ENCODE measurements around the gene IL2RA.

The IL2RA gene

DNA sequence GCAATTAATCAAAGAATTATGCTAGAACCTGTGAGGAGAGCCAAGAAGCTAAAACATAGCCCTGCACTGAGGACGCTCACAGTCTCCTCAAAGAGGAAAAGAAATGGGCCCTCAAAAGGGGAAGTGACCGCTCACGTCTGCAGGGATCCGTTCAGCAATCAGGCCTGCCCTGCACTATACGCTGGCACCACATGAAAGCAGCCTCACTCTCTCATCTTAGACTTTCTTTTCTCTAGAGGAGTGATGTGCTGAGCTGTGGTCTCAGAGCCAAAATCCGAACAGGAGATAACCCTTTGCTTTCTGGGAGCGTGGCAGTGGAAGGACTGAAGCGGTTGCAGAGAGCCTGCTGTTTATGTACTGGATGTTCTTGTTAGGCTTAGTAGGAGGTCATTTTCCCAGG lies 6.3 kb upstream of the IL2RA start:
- H3K27ac ChIP-seq (ENCODE audit: low read depth, low read length, poor library complexity, severe bottlenecking) = peak overlapping the region; percentile 100
- peak overlapping the region; percentile 51 for H3K4me3 ChIP-seq (ENCODE audit: low read depth, low read length, poor library complexity, severe bottlenecking)
- peak overlapping the region; percentile 76 for H3K4me2 ChIP-seq (ENCODE audit: low read length)

DNA sequence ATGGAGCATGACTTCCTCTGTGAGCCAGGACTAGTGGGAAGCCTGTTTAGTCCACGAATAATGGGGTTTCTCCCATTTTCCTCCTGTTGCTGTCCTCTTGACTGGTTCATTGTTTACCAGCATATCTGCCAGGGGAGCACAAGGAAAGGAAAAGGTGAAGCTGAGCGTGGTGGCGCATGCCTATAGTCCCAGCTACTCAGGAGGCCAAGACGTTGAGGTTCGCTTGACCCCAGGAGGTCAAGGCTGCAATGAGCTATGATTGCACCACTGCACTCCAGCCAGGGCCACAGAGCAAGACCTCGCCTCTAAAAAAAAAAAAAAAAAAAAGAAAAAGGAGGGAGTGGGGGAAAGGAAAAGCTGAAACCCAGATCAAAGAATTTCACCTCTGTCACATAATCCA lies 5.8 kb upstream of the IL2RA start:
- Histone ChIP-seq H3K9me3 (ENCODE audit: low read length) (no peaks in the 10 kb centered on the region), H3K27ac (ENCODE audit: low read depth, low read length, poor library complexity, severe bottlenecking) (peak overlapping the region; percentile 100), H3K36me3 (ENCODE audit: insufficient read depth, low read length) (no peaks in the 10 kb centered on the region), H4K20me1 (ENCODE audit: insufficient read depth, low read length) (no peaks in the 10 kb centered on the region), H3F3A (ENCODE audit: insufficient read depth, low read length) (no peaks in the 10 kb centered on the region), H3K9me2 (ENCODE audit: low read depth, low read length) (no peaks in the 10 kb centered on the region), H3K4me2 (ENCODE audit: low read length) (peak overlapping the region; percentile 76), H3K27me3 (ENCODE audit: insufficient read depth, low read length) (no peaks in the 10 kb centered on the region), H3K4me3 (ENCODE audit: low read depth, low read length, poor library complexity, severe bottlenecking) (no peak overlapping the region), H3K79me2 (ENCODE audit: insufficient read depth, low read length) (no peaks in the 10 kb centered on the region), H3K4me1 (ENCODE audit: insufficient read depth, low read length, severe bottlenecking) (peaks cover 83% of the 10 kb centered on the region), H3K9ac (ENCODE audit: low read length) (peak overlapping the region; percentile 62), H2AFZ (ENCODE audit: low read length) (no peak overlapping the region)
- no peak for TF ChIP-seq EZH2 (IDR thresholded peaks at IDR 0.05; ENCODE audit: borderline replicate concordance, low read length)
- TF ChIP-seq, protein P1, sequence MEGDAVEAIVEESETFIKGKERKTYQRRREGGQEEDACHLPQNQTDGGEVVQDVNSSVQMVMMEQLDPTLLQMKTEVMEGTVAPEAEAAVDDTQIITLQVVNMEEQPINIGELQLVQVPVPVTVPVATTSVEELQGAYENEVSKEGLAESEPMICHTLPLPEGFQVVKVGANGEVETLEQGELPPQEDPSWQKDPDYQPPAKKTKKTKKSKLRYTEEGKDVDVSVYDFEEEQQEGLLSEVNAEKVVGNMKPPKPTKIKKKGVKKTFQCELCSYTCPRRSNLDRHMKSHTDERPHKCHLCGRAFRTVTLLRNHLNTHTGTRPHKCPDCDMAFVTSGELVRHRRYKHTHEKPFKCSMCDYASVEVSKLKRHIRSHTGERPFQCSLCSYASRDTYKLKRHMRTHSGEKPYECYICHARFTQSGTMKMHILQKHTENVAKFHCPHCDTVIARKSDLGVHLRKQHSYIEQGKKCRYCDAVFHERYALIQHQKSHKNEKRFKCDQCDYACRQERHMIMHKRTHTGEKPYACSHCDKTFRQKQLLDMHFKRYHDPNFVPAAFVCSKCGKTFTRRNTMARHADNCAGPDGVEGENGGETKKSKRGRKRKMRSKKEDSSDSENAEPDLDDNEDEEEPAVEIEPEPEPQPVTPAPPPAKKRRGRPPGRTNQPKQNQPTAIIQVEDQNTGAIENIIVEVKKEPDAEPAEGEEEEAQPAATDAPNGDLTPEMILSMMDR (IDR thresholded peaks at IDR 0.05; ENCODE audit: low read length) = no peak

More for the DNA sequence above, 6.3 kb upstream of the IL2RA start:
- no peaks in the 10 kb centered on the region for H3K9me3 ChIP-seq (ENCODE audit: low read length)
- H4K20me1 ChIP-seq (ENCODE audit: insufficient read depth, low read length) = no peaks in the 10 kb centered on the region
- H3K9ac ChIP-seq (ENCODE audit: low read length) = peak overlapping the region; percentile 83
- no peaks in the 10 kb centered on the region for H3K9me2 ChIP-seq (ENCODE audit: low read depth, low read length)
- H3K79me2 ChIP-seq (ENCODE audit: insufficient read depth, low read length) = no peaks in the 10 kb centered on the region
- no peaks in the 10 kb centered on the region for H3K36me3 ChIP-seq (ENCODE audit: insufficient read depth, low read length)
- TF ChIP-seq, protein P1 (IDR thresholded peaks at IDR 0.05; ENCODE audit: low read length) = no peak
- no peak for TF ChIP-seq EZH2 (IDR thresholded peaks at IDR 0.05; ENCODE audit: borderline replicate concordance, low read length)
- peaks cover 84% of the 10 kb centered on the region for H3K4me1 ChIP-seq (ENCODE audit: insufficient read depth, low read length, severe bottlenecking)
- H3F3A ChIP-seq (ENCODE audit: insufficient read depth, low read length) = no peaks in the 10 kb centered on the region
- H2AFZ ChIP-seq (ENCODE audit: low read length) = no peak overlapping the region
- no peaks in the 10 kb centered on the region for H3K27me3 ChIP-seq (ENCODE audit: insufficient read depth, low read length)

DNA sequence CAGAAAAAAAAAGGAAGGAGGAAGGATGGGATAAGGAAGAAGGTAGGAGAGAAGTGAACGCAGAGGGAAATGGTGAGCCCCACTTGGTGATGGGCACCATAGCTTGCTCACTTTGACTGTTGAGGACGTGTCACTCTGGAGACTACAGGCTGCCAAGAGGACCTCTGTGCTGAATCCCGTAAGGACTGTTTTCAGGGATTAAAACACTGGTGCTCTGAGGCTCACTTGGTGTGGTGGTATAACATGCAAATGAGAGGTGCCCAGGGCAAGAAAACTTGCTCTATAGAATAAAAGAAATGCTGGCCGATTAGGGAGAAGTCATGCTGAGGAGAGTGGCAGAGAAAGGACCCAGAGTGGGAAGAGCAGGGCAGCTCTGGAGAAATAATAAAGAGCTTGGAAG lies 5.3 kb upstream of the IL2RA start:
- H3K4me1 ChIP-seq (ENCODE audit: insufficient read depth, low read length, severe bottlenecking) = peaks cover 83% of the 10 kb centered on the region
- H3K9me2 ChIP-seq (ENCODE audit: low read depth, low read length) = no peaks in the 10 kb centered on the region
- no peaks in the 10 kb centered on the region for H3K36me3 ChIP-seq (ENCODE audit: insufficient read depth, low read length)
- no peak for TF ChIP-seq EZH2 (IDR thresholded peaks at IDR 0.05; ENCODE audit: borderline replicate concordance, low read length)
- TF ChIP-seq, protein P1 (IDR thresholded peaks at IDR 0.05; ENCODE audit: low read length) = no peak
- no peaks in the 10 kb centered on the region for H3K27me3 ChIP-seq (ENCODE audit: insufficient read depth, low read length)
- H3K4me2 ChIP-seq (ENCODE audit: low read length) = peak overlapping the region; percentile 76; the same call in 1 of the 2 replicates
- peak overlapping the region; percentile 100 for H3K27ac ChIP-seq (ENCODE audit: low read depth, low read length, poor library complexity, severe bottlenecking)
- no peak overlapping the region for H2AFZ ChIP-seq (ENCODE audit: low read length)
- no peak overlapping the region for H3K4me3 ChIP-seq (ENCODE audit: low read depth, low read length, poor library complexity, severe bottlenecking)
- no peaks in the 10 kb centered on the region for H3K79me2 ChIP-seq (ENCODE audit: insufficient read depth, low read length)
- H3K9me3 ChIP-seq (ENCODE audit: low read length) = no peaks in the 10 kb centered on the region
- H3F3A ChIP-seq (ENCODE audit: insufficient read depth, low read length) = 0 out of 2 replicates have a peak, but pooled peaks cover 4% of the 10 kb centered on the region
- H3K9ac ChIP-seq (ENCODE audit: low read length) = peak overlapping the region; percentile 62; the same call in 1 of the 2 replicates
- H4K20me1 ChIP-seq (ENCODE audit: insufficient read depth, low read length) = no peaks in the 10 kb centered on the region
